GM12865 (cell line): ENCODE measurements around the gene ADAMTS17.

Experiments
- DNase-seq: peaks from one replicate; pipeline ENCODE4 v3.0.0; 2010; ENCODE audit warnings: low read depth
- H3K4me3 ChIP-seq: 2 replicates; pipeline ENCODE4 v1.5.1; 2011; ENCODE audit warnings: mild to moderate bottlenecking, low read depth, low read length, control low read depth
- TF ChIP-seq, protein P1 (sequence below): IDR thresholded peaks from 2 replicates; pipeline ENCODE4 v1.5.1; 2011; ENCODE audit warnings: low read length, control low read depth, low read depth, inconsistent platforms; ENCODE audit not compliant: insufficient read depth; ENCODE audit errors: missing control alignments

Gene ADAMTS17

GRCh38 chr15:99954361-99955180 is 387.2 kb downstream of the ADAMTS17 start:
- TF ChIP-seq, protein P1, sequence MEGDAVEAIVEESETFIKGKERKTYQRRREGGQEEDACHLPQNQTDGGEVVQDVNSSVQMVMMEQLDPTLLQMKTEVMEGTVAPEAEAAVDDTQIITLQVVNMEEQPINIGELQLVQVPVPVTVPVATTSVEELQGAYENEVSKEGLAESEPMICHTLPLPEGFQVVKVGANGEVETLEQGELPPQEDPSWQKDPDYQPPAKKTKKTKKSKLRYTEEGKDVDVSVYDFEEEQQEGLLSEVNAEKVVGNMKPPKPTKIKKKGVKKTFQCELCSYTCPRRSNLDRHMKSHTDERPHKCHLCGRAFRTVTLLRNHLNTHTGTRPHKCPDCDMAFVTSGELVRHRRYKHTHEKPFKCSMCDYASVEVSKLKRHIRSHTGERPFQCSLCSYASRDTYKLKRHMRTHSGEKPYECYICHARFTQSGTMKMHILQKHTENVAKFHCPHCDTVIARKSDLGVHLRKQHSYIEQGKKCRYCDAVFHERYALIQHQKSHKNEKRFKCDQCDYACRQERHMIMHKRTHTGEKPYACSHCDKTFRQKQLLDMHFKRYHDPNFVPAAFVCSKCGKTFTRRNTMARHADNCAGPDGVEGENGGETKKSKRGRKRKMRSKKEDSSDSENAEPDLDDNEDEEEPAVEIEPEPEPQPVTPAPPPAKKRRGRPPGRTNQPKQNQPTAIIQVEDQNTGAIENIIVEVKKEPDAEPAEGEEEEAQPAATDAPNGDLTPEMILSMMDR, result no peak
- DNase-seq, result no peak
- H3K4me3 ChIP-seq, result no peak overlapping the region

- TF ChIP-seq, protein P1, result no peak
- no peak overlapping the region for H3K4me3 ChIP-seq
- no peak for DNase-seq
These were observed 387.9 kb downstream of the ADAMTS17 start for GRCh38 chr15:99953886-99954285.

GRCh38 chr15:99951511-99951910 is 390.3 kb downstream of the ADAMTS17 start:
- no peak for DNase-seq
- TF ChIP-seq, protein P1, result no peak
- H3K4me3 ChIP-seq, result no peak overlapping the region

GRCh38 chr15:99944131-99944530 is 397.6 kb downstream of the ADAMTS17 start:
- DNase-seq, result no peak
- TF ChIP-seq, protein P1, result no peak

DNA sequence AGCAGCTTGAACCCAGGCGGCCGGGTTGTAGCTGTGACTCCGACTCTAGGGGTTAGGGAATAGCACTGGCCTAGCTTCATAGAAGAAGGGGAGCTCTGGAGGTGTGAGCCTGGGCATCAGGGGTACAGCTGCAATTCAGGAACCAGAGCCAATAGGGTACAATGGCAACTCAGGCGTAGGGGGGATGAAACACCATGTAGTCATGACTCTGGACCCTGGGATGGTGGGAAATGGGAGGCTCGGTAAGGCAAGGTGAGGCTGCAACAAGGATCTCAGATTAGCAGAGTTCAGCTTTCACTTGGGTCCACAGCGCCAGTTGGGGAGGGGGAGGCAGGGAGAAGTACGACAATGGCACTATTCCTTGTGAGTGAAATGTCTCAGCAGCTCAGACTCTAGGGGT is 398.3 kb downstream of the ADAMTS17 start:
- no peak overlapping the region for H3K4me3 ChIP-seq
- DNase-seq, result no peak
- TF ChIP-seq, protein P1, result no peak

More at GRCh38 chr15:99944131-99944530, 397.6 kb downstream of the ADAMTS17 start:
- H3K4me3 ChIP-seq, result no peak overlapping the region

DNA sequence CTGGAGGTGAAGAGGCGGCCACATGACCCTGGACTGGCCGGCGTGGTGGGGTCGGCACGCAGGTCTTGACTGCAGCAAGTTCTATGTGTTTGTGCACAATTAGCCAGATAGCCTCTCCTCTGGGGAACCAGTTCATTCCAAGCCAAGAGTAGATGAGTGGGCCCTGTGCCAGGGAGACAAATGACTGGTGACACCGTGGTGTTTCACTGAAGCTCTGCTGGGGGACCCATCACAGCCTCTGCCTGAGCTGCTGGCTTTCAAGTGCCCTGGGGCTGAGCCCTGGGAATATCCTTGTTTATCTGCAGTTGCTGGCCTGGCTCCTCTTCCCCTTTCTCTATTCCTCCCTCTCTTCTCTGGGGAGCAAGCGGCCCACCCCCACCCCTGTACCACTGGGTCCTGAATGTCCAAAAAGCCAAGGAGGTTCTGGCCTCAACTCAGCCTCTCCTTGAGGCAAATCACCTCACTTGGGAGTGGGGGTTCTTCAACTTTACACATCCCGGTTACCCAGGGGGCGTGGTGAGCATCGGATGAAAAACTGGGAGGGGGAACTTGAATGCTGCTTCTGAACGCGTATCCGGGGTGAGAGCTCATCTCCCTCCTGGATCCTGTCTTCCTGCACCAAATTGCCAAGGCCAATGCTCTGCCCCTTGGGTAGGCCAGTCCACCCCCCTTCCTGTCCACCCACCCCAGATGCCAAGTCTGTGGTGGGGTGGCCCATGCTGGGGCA is 408.9 kb downstream of the ADAMTS17 start:
- DNase-seq, result no peak
- H3K4me3 ChIP-seq, result no peak overlapping the region
- TF ChIP-seq, protein P1, result no peak
